HepG2 (cell line): ENCODE data around the gene DHCR7. TPM values are rescaled to one million over a fixed set of nuclear protein-coding genes. Genes with fewer than 3 reads are reported as not detected.
A peak's percentile ranks its signal among the peaks of the same experiment; 100 is the strongest.

Experiments
- ATF7 ChIP-seq, 2 experiments: fragments of 450-650 bp in 1 of 2; sonication (generic) in 1 of 2; formaldehyde crosslinking in 1 of 2; IDR thresholded peaks; 2 replicates each; pipeline versions ENCODE4 v1.4.0 to v1.6.1; 2016 to 2020; ENCODE audit warnings: antibody characterized with exemption in 1 of 2, mild to moderate bottlenecking in 1 of 2, missing genetic modification reagents in 1 of 2
- ATF7-NPFF ChIP-seq: sonication (generic); formaldehyde crosslinking; IDR thresholded peaks from 2 replicates; pipeline ENCODE4 v1.8.1; 2023; ENCODE audit warnings: mild to moderate bottlenecking, low read depth, missing genetic modification reagents, moderate library complexity
- BRD4 ChIP-seq: sonication (generic); formaldehyde crosslinking; IDR thresholded peaks from 2 replicates; pipeline ENCODE4 v1.4.0; 2020; ENCODE audit warnings: missing genetic modification reagents
- CBX1 ChIP-seq: IDR thresholded peaks from one replicate; pipeline ENCODE4 v1.6.1; 2016; ENCODE audit warnings: antibody characterized with exemption, low read depth
- FOXK2 ChIP-seq: fragments of 450-650 bp; IDR thresholded peaks from 2 replicates; pipeline ENCODE4 v1.6.1; 2016
- ISL2 ChIP-seq: sonication (generic); formaldehyde crosslinking; IDR thresholded peaks from 2 replicates; pipeline ENCODE4 v1.5.0; 2020; ENCODE audit warnings: missing genetic modification reagents
- SALL2 ChIP-seq: sonication (generic); formaldehyde crosslinking; IDR thresholded peaks from 2 replicates; pipeline ENCODE4 v1.8.1; 2023; ENCODE audit warnings: mild to moderate bottlenecking, missing genetic modification reagents, inconsistent platforms
- TRIM24 ChIP-seq: sonication (generic); formaldehyde crosslinking; IDR thresholded peaks from 2 replicates; pipeline ENCODE4 v1.8.0; 2022; ENCODE audit warnings: mild to moderate bottlenecking, missing genetic modification reagents
- ZBTB7B ChIP-seq: sonication (generic); formaldehyde crosslinking; IDR thresholded peaks from 2 replicates; pipeline ENCODE4 v1.4.0; 2020; ENCODE audit warnings: missing genetic modification reagents
- ZNF207 ChIP-seq: fragments of 450-650 bp; IDR thresholded peaks from 2 replicates; pipeline ENCODE4 v1.6.1; 2016; ENCODE audit warnings: antibody characterized with exemption, borderline replicate concordance
- ZNF772 ChIP-seq: sonication (generic); formaldehyde crosslinking; IDR thresholded peaks from 2 replicates; pipeline ENCODE4 v1.5.0; 2020; ENCODE audit warnings: mild to moderate bottlenecking, missing genetic modification reagents
- ZZZ3 ChIP-seq: sonication (generic); formaldehyde crosslinking; IDR thresholded peaks from 2 replicates; pipeline ENCODE4 v1.4.0; 2020; ENCODE audit warnings: missing genetic modification reagents, mild to moderate bottlenecking, borderline replicate concordance
- polyA plus RNA-seq, 8 experiments: library from polyadenylated mRNA; depleted of rRNA in 3 of 8; stranded (reverse) in 7 of 8; unstranded in 1 of 8; fragments of >200 nt; fragmentation: Illumina TruSeq in 4 of 8; extraction: Trizol in 4 of 8; gene quantifications; 2 replicates each; pipeline versions ENCODE4 v1.2.1 to v1.2.3, GENCODE V29; 2011 to 2016; ENCODE audit warnings: low read depth in 4 of 8, missing spikeins in 1 of 8, mixed read lengths in 1 of 8; ENCODE audit not compliant: insufficient read depth in 1 of 8
- total RNA-seq, 5 experiments: library from RNA; depleted of rRNA; stranded (reverse); fragments of >200 nt; fragmentation: Illumina TruSeq; extraction: Trizol; gene quantifications; 2 replicates each; pipeline ENCODE4 v1.2.3, GENCODE V29; 2016; ENCODE audit warnings: low read depth in 1 of 5
- TF ChIP-seq, protein P1 (sequence below): sonication (generic); formaldehyde crosslinking; IDR thresholded peaks from 2 replicates; pipeline ENCODE4 v1.4.0; 2020; ENCODE audit warnings: missing genetic modification reagents
- TF ChIP-seq, protein P2 (sequence below): sonication (generic); formaldehyde crosslinking; IDR thresholded peaks from 2 replicates; pipeline ENCODE4 v1.9.0; 2022; ENCODE audit warnings: low read depth, missing genetic modification reagents
- TF ChIP-seq, protein P3 (sequence below): sonication (generic); formaldehyde crosslinking; IDR thresholded peaks from 2 replicates; pipeline ENCODE4 v1.5.0; 2020; ENCODE audit warnings: mild to moderate bottlenecking, missing genetic modification reagents, borderline replicate concordance
- TF ChIP-seq, protein P4 (sequence below): sonication (generic); formaldehyde crosslinking; IDR thresholded peaks from 2 replicates; pipeline ENCODE4 v1.4.0; 2020; ENCODE audit warnings: mild to moderate bottlenecking, missing genetic modification reagents
- TF ChIP-seq, protein P5 (sequence below): sonication (generic); formaldehyde crosslinking; IDR thresholded peaks from 2 replicates; pipeline ENCODE4 v1.8.1; 2022; ENCODE audit warnings: low read depth, mild to moderate bottlenecking, missing genetic modification reagents

DHCR7 gene
- total and polyA plus RNA-seq, 2 of the 13 experiments (the other 11 are each of a cell fraction or from before 2014, with no cell fraction given) = 96.0 to 143 TPM

DNA sequence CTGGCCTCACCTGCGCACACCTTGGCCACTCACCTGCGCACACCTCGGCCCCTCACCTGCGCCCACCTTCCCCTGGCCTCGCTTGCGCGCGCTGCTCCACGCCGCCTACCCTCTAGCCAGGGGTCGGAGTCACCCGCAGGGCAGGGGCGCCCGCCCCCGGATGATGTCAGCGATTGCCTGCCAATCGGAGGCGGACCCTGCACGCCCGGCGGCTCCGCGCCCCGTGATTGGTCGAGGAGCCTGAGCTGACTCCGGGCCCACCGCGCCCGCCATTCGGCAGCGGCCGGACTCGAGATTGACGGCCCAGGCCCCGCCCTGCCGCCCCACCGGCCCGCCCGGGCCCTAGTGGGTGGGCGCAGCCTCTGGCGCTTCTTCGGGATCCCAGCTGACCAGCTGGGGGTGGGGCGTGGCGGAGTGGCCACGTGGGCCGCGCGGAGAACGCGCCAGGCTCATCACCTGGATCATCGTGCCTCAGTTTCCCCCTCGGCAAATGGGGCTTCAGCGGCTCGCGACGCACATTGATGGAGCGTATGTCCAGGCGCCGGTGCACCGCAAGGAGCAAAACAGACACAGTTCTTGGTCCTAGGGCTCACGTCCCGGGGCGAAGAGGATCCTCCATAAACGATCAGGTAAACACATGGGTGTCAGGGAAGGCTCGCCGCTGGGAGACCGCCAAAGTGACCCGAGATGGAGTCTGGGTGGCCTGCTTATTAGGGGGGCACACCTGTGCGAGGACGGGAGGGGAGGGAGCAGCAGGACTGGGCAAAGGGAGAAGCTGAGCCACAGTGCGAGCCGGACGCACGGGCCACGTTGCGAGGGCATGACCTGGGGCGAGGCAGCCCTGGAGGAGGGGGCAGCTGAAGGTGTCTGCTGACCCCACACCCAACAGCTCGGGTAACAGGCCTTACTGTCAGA, at the start of gene DHCR7 (continued):
- TF ChIP-seq, protein P1, sequence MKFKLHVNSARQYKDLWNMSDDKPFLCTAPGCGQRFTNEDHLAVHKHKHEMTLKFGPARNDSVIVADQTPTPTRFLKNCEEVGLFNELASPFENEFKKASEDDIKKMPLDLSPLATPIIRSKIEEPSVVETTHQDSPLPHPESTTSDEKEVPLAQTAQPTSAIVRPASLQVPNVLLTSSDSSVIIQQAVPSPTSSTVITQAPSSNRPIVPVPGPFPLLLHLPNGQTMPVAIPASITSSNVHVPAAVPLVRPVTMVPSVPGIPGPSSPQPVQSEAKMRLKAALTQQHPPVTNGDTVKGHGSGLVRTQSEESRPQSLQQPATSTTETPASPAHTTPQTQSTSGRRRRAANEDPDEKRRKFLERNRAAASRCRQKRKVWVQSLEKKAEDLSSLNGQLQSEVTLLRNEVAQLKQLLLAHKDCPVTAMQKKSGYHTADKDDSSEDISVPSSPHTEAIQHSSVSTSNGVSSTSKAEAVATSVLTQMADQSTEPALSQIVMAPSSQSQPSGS (CRISPR knock-in tag) = peak; percentile 83
- TF ChIP-seq ISL2 (0 out of 2 replicates have a peak, but pooled peaks have one; percentile 11), ATF7-NPFF (CRISPR knock-in tag) (no peak), BRD4 (peak; percentile 75), FOXK2 (no peak), CBX1 (no peak), ZBTB7B (CRISPR knock-in tag) (0 out of 2 replicates have a peak, but pooled peaks have one; percentile 19), ZNF207 (no peak), ZNF772 (CRISPR knock-in tag) (no peak; the same call in 1 of the 2 replicates), TRIM24 (CRISPR knock-in tag) (peak; percentile 51; the same call in 1 of the 2 replicates), ZZZ3 (CRISPR knock-in tag) (no peak), SALL2 (CRISPR knock-in tag) (peak; percentile 22), ATF7 (IDR thresholded peaks at IDR 0.05) (0 out of 2 replicates have a peak, but pooled peaks have one; percentile 29), ATF7 (CRISPR knock-in tag; IDR thresholded peaks at IDR 0.05) (no peak)
- TF ChIP-seq, protein P2, sequence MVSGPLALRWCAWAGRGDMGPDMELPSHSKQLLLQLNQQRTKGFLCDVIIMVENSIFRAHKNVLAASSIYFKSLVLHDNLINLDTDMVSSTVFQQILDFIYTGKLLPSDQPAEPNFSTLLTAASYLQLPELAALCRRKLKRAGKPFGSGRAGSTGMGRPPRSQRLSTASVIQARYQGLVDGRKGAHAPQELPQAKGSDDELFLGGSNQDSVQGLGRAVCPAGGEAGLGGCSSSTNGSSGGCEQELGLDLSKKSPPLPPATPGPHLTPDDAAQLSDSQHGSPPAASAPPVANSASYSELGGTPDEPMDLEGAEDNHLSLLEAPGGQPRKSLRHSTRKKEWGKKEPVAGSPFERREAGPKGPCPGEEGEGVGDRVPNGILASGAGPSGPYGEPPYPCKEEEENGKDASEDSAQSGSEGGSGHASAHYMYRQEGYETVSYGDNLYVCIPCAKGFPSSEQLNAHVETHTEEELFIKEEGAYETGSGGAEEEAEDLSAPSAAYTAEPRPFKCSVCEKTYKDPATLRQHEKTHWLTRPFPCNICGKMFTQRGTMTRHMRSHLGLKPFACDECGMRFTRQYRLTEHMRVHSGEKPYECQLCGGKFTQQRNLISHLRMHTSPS = peak; percentile 20; the same call in 1 of the 2 replicates
- TF ChIP-seq, protein P3, sequence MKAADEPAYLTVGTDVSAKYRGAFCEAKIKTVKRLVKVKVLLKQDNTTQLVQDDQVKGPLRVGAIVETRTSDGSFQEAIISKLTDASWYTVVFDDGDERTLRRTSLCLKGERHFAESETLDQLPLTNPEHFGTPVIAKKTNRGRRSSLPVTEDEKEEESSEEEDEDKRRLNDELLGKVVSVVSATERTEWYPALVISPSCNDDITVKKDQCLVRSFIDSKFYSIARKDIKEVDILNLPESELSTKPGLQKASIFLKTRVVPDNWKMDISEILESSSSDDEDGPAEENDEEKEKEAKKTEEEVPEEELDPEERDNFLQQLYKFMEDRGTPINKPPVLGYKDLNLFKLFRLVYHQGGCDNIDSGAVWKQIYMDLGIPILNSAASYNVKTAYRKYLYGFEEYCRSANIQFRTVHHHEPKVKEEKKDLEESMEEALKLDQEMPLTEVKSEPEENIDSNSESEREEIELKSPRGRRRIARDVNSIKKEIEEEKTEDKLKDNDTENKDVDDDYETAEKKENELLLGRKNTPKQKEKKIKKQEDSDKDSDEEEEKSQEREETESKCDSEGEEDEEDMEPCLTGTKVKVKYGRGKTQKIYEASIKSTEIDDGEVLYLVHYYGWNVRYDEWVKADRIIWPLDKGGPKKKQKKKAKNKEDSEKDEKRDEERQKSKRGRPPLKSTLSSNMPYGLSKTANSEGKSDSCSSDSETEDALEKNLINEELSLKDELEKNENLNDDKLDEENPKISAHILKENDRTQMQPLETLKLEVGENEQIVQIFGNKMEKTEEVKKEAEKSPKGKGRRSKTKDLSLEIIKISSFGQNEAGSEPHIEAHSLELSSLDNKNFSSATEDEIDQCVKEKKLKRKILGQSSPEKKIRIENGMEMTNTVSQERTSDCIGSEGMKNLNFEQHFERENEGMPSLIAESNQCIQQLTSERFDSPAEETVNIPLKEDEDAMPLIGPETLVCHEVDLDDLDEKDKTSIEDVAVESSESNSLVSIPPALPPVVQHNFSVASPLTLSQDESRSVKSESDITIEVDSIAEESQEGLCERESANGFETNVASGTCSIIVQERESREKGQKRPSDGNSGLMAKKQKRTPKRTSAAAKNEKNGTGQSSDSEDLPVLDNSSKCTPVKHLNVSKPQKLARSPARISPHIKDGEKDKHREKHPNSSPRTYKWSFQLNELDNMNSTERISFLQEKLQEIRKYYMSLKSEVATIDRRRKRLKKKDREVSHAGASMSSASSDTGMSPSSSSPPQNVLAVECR (CRISPR knock-in tag) = peak; percentile 99
- TF ChIP-seq, protein P4, sequence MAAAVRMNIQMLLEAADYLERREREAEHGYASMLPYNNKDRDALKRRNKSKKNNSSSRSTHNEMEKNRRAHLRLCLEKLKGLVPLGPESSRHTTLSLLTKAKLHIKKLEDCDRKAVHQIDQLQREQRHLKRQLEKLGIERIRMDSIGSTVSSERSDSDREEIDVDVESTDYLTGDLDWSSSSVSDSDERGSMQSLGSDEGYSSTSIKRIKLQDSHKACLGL (CRISPR knock-in tag) = peak; percentile 98
- TF ChIP-seq, protein P5, sequence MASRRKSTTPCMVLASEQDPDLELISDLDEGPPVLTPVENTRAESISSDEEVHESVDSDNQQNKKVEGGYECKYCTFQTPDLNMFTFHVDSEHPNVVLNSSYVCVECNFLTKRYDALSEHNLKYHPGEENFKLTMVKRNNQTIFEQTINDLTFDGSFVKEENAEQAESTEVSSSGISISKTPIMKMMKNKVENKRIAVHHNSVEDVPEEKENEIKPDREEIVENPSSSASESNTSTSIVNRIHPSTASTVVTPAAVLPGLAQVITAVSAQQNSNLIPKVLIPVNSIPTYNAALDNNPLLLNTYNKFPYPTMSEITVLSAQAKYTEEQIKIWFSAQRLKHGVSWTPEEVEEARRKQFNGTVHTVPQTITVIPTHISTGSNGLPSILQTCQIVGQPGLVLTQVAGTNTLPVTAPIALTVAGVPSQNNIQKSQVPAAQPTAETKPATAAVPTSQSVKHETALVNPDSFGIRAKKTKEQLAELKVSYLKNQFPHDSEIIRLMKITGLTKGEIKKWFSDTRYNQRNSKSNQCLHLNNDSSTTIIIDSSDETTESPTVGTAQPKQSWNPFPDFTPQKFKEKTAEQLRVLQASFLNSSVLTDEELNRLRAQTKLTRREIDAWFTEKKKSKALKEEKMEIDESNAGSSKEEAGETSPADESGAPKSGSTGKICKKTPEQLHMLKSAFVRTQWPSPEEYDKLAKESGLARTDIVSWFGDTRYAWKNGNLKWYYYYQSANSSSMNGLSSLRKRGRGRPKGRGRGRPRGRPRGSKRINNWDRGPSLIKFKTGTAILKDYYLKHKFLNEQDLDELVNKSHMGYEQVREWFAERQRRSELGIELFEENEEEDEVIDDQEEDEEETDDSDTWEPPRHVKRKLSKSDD = peak; percentile 40; the same call in 1 of the 2 replicates
